ENCODE measurements around the gene SNCG.
"Not testable (repeated sequence)": the region's sequence is repeated elsewhere in the genome, so short reads cannot be mapped to it uniquely, and the experiment has no call there.

SNCG gene

DNA sequence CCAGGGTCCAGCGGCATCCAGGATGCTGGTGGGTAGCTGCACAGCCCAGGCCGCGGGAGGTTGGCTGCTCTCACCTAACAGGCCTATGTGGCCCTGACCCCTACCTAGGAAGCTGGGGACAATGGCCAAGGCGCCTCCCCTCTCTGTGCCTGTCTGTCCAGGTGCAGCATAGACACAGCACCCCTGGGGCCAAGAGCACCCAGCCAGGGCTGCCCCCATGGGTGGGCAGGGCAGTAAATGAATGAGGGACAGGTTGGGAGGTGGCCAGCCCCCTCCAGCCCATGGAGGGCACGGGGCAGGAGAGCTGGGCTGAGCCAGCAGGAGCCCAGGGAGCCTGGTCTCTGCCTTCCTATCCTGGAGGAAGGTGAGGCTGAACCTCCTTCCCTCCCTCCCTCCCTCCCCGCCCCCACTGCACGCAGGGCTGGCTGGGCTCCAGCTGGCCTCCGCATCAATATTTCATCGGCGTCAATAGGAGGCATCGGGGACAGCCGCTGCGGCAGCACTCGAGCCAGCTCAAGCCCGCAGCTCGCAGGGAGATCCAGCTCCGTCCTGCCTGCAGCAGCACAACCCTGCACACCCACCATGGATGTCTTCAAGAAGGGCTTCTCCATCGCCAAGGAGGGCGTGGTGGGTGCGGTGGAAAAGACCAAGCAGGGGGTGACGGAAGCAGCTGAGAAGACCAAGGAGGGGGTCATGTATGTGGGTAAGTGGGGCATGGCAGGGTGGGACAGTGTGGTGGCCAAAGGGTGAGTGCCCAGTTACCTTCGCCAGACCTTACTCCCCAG is at the start of gene SNCG:
TSS of gene SNCG (plus strand) at position 484 of the 785 bp plus-strand sequence. CDS start at position 583, 99 bp downstream.
- Mint-ChIP-seq H3K9me3 (no peaks in the 10 kb centered on the region), H3K4me3 (no peak within 1 kb of the TSS), H3K27me3 (no peaks in the 10 kb centered on the region), H3K36me3 (ENCODE audit: low read depth) (no peaks in the 10 kb centered on the region), H3K4me1 (ENCODE audit: low read depth) (no peaks in the 10 kb centered on the region), H3K27ac (no peak within 1 kb of the TSS)

DNA sequence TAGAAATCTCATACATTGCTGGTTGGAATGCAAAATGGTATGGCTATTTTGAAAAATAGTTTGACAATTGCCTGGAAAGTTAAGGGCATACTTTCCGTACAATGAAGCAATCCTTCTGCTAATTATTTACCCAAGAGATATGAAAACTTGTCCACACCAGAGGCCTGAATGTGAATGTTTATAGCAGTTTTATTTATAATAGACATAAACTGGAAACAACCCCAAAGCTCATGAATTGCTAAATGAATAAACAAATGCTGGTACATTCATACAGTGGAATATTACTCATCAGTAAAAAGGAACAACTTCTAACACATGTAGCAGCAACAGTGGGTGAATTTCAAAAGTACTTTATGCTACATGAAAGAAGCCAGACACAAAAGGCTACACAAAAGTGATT is 43.7 kb upstream of the SNCG start:
- Mint-ChIP-seq H3K27me3 (no peaks in the 10 kb centered on the region), H3K27ac (no peak overlapping the region), H3K4me1 (ENCODE audit: low read depth) (no peaks in the 10 kb centered on the region), H3K9me3 (no peaks in the 10 kb centered on the region), H3K4me3 (no peak overlapping the region), H3K36me3 (ENCODE audit: low read depth) (peaks cover 12% of the 10 kb centered on the region)

DNA sequence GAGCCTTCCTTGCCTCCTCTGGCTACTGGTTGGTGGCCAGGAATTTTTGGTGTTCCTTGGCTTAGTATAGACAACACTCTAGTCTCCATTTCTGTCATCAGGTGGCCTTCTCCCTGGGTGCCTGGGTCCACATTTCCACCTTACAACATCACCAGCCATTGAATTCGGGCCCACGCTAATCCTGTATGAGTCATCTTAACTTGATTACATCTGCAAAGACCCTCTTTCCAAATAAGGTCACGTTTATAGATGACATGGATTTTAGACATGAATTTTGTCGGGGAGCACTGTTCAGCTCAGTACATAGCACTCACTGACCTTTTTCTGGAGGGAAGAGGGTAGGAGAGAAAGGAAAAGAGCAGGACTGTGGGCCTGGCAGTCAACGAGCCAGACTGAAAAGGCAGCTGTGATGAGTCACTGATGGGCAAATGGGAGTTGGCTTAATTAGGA is 40.4 kb upstream of the SNCG start:
- no peaks in the 10 kb centered on the region for H3K4me1 Mint-ChIP-seq (ENCODE audit: low read depth)
- H3K27me3 Mint-ChIP-seq, result no peaks in the 10 kb centered on the region
- H3K27ac Mint-ChIP-seq, result no peak overlapping the region
- no peaks in the 10 kb centered on the region for H3K9me3 Mint-ChIP-seq
- H3K36me3 Mint-ChIP-seq (ENCODE audit: low read depth), result peaks cover 20% of the 10 kb centered on the region
- no peak overlapping the region for H3K4me3 Mint-ChIP-seq

DNA sequence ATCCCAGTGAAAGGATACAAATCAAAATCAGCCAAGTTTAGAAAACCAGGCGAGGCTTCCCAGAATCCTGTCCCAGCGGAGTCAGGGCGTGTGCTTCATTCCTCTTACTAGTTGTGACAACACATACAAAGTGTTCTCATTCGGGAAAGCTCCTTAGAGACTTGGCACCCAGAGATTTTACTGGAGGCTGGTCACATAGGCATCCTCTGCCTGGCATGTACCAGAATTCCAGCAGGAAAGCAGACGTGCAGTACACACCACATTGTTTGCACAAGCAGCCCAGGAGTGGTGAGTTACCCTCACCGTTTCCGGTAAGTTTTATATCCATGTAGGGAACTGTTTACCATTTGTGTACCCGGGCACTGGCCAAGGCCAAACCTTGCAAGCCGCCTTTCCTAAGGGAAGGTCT is 35.8 kb upstream of the SNCG start:
- H3K36me3 Mint-ChIP-seq (ENCODE audit: low read depth), result peaks cover 10% of the 10 kb centered on the region
- H3K27ac Mint-ChIP-seq, result no peak overlapping the region
- H3K4me1 Mint-ChIP-seq (ENCODE audit: low read depth), result no peaks in the 10 kb centered on the region
- H3K4me3 Mint-ChIP-seq, result no peak overlapping the region
- H3K9me3 Mint-ChIP-seq, result no peaks in the 10 kb centered on the region
- no peaks in the 10 kb centered on the region for H3K27me3 Mint-ChIP-seq

DNA sequence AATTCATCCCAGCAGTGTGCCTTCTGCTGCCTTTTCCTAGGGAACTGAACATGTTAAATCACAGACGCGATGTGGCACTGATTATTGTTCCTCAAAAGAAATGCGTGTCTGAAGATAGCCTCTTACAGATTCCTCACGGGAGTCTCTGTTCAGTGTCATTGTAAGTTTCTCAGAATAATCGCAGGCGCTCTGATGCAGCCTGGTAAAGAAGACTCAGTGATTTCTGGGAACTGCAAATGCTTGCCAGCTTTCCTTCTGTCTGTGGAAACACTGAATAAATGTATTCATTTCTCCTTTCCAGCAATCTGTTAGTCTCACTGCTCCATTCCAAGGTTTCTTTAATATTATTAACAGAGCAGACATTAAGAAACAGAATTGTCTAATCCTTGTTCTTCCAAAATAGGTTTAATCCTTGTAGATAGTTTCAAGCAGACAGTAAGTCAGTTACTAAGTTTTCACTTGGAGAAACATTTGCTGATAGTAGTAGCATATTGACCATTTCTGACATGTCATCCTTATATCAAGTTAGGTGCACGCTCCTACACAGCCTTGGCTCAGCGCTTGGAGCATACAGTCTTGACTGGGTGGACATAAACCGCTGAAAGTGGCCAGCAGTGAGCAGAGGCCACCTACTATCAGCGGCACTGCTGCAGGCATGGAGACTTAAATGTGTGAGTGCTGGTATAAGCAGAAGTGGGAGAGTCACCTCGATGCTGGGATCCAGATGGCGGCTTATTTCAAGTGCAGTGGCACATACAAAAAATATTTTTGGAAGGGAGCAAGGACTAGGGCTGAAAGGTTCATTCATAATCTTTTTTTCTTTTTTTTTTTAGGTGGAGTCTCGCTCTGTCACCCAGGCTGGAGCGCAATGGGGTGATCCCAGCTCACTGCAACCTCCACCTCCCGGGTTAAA is 28.7 kb upstream of the SNCG start:
- no peak overlapping the region for H3K27ac Mint-ChIP-seq
- no peaks in the 10 kb centered on the region for H3K36me3 Mint-ChIP-seq (ENCODE audit: low read depth)
- no peak overlapping the region for H3K4me3 Mint-ChIP-seq
- no peaks in the 10 kb centered on the region for H3K9me3 Mint-ChIP-seq
- H3K27me3 Mint-ChIP-seq, result no peaks in the 10 kb centered on the region
- H3K4me1 Mint-ChIP-seq (ENCODE audit: low read depth), result peaks cover 9% of the 10 kb centered on the region

DNA sequence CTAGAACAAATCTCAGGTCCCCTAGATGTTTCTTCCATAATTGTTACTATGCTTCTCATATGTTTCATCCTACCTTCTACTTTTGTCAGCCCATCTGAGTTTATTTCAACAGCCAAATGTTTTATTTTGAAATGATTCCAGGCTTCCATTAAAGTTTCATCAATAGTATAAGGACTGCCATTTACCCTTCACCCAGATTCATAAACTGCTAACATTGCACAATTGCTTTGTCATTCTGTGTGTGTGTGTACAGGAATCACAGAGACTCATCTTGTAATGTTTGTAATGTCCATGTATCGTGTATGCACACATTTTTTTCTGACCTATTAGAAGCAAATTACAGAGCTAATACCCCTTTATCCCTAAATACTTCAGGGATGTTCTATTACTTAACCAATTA is 26.5 kb upstream of the SNCG start:
- no peaks in the 10 kb centered on the region for H3K36me3 Mint-ChIP-seq (ENCODE audit: low read depth)
- H3K4me1 Mint-ChIP-seq (ENCODE audit: low read depth), result peaks cover 9% of the 10 kb centered on the region
- no peak overlapping the region for H3K4me3 Mint-ChIP-seq
- H3K27ac Mint-ChIP-seq, result no peak overlapping the region
- H3K27me3 Mint-ChIP-seq, result no peaks in the 10 kb centered on the region
- H3K9me3 Mint-ChIP-seq, result no peaks in the 10 kb centered on the region

DNA sequence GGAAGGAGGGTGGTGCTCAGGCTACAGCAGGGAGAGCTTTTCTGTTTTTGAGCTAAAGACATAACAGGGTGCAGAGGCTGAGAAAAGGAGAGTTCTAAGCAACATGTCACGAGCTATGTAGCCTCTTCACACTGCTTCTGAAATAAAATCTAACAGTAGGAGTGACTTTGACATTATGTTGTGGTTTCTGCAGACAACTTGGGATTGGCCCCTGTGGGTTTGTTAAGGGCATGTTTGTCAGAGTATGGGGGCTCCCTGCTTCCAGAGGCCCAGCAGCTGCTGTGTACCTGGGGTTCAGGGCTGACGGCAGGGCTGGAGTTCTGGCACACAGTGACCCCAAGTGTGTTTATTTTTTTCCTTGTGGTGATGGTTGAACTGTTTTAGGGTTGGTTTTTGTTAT is 25.7 kb upstream of the SNCG start:
- Mint-ChIP-seq H3K4me1 (ENCODE audit: low read depth) (peaks cover 9% of the 10 kb centered on the region), H3K27me3 (no peaks in the 10 kb centered on the region), H3K27ac (peak overlapping the region; percentile 61), H3K36me3 (ENCODE audit: low read depth) (no peaks in the 10 kb centered on the region), H3K4me3 (no peak overlapping the region), H3K9me3 (no peaks in the 10 kb centered on the region)

DNA sequence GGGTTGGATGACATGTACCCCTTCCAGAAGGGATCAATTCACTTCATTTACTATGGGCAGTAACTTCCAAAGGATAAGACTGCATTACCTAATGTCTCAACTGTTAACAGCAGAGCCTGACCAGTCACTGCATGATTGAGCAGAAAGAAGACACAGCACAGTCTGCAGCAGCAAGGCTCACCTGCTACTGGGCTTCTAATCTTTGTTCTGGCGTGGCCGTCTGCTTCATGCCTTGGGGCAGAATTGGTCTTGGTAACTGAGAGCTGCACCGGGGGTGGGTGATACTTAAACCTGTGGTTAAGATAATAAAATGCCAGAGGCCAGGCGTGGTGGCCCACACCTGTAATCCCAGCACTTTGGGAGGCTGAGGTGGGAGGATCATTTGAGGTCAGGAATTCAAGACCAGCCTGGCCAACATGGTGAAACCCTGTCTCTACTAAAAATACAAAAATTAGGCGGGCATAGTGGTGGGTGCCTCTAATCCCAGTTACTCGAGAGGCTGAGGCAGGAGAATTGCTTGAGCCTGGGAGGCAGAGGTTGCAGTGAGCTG is 24.2 kb upstream of the SNCG start:
- not testable (repeated sequence) for H3K27me3 Mint-ChIP-seq; H3K9me3 Mint-ChIP-seq; H3K36me3 Mint-ChIP-seq (ENCODE audit: low read depth); H3K27ac Mint-ChIP-seq; H3K4me3 Mint-ChIP-seq; H3K4me1 Mint-ChIP-seq (ENCODE audit: low read depth)

DNA sequence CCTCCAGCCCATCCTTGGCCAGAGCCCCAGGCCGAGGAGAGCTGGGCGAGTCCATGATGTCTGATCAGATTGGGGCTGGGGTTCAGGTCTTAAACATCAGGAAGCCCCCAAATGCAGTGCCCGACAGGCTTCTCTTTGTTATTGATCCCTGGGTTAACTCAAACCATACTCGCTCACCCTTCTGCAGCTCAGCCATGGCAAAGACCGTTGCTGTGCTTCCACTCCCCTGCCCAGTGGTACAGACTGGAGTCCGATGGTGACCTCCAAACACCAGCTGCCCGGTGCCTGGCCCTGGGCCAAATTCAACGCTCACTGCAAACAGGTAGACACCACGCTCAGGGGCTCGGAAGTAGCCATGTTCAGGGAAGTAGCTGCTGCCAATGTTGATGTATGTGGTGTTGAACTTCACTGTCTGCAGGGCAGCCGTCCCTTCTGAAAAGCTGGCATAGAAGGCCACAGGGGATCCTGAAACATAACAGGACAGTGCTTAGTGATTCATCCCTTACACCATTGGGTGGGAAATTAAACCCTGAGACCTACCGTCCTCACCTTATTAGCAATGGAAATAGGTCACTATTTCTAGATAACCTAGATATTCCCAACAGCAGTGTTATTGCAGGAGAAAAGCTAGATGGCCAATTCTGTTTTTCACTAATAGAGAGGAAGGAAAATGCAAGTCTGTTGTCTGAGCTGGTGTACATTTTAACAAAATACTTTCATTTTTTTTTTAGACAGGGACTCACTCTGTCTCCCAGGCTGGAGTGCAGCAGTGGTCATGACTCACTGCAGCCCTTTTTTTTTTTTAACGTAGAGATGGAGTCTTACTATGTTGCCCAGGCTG is 21.5 kb upstream of the SNCG start:
- H3K9me3 Mint-ChIP-seq, result no peaks in the 10 kb centered on the region
- H3K27me3 Mint-ChIP-seq, result no peaks in the 10 kb centered on the region

DNA sequence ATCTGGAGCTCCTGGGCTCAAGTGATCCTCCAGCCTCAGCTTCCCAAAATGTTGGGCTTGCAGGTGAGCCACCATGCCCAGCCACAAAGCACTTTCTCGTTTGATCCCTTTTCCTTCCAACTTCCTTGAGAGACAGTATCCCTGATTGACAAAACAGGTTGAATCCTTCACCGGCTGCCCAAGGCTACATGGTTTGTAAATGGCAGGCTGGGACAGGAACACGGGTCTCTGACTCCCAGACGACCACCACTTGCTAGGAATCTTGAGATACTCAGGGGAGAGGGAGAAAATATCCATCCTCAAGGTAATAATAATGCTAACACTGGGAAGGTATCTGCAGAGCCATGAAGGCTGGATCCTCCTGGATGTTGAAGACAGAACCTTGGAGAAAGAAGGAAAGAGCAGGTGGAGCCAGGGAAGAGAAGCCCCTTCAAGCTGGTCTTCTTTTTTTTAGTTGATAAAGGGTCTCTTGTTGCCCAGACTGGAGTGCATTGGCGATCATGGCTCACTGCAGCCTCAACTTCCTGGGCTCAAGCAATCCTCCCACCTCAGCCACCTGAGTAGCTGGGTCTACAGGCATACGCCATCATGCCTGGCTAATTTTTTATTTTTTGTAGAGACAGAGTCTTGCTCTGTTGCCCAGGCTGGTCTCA is 20.8 kb upstream of the SNCG start:
- no peak overlapping the region for H3K4me3 Mint-ChIP-seq
- H3K27me3 Mint-ChIP-seq, result no peaks in the 10 kb centered on the region
- no peak overlapping the region for H3K27ac Mint-ChIP-seq
- peaks cover 6% of the 10 kb centered on the region for H3K4me1 Mint-ChIP-seq (ENCODE audit: low read depth)
- no peaks in the 10 kb centered on the region for H3K36me3 Mint-ChIP-seq (ENCODE audit: low read depth)
- no peaks in the 10 kb centered on the region for H3K9me3 Mint-ChIP-seq

More for the DNA sequence above, 21.5 kb upstream of the SNCG start:
- peaks cover 9% of the 10 kb centered on the region for H3K4me1 Mint-ChIP-seq (ENCODE audit: low read depth)
- no peak overlapping the region for H3K4me3 Mint-ChIP-seq
- H3K27ac Mint-ChIP-seq, result no peak overlapping the region
- H3K36me3 Mint-ChIP-seq (ENCODE audit: low read depth), result no peaks in the 10 kb centered on the region

DNA sequence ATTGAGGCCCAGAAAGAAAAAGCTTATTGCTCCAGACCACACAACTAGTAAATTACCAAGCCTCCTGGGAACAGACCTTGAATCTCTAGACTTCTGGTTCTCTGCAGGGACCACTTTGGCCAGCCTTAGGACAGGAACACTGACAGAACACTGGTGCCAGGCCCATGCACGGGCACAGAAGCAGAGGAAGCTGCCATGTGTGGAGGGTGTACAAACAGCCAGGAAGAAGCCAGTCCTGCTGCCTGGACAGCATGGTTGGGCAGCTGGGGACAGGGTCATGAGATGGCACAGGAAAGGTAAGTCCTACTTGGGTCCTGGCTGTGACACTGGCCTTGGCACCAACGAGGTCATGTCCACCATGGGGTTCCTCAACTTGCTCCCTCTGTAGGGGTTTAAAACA is 20.1 kb upstream of the SNCG start:
- Mint-ChIP-seq H3K4me3 (no peak overlapping the region), H3K4me1 (ENCODE audit: low read depth) (no peaks in the 10 kb centered on the region), H3K27ac (no peak overlapping the region), H3K9me3 (no peaks in the 10 kb centered on the region), H3K27me3 (no peaks in the 10 kb centered on the region), H3K36me3 (ENCODE audit: low read depth) (no peaks in the 10 kb centered on the region)

DNA sequence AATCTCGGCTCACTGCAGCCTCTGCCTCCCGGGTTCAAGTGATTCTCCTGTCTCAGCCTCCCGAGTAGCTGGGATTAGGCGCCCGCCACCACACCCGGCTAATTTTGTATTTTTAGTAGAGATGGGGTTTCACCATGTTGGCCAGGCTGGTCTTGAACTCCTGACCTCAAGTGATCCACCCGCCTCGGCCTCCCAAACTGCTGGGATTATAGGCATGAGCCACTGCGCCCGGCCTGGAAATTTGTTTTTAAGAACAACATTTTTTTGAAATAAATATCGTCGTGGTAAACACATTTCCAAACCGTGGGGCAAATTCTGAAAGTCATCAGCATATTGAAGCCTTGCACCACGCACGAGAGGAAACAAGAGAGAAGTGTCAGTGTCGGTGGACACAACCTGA is 18.3 kb upstream of the SNCG start:
- H3K27ac Mint-ChIP-seq; H3K9me3 Mint-ChIP-seq; H3K27me3 Mint-ChIP-seq; H3K36me3 Mint-ChIP-seq (ENCODE audit: low read depth); H3K4me3 Mint-ChIP-seq; H3K4me1 Mint-ChIP-seq (ENCODE audit: low read depth): not testable (repeated sequence)

DNA sequence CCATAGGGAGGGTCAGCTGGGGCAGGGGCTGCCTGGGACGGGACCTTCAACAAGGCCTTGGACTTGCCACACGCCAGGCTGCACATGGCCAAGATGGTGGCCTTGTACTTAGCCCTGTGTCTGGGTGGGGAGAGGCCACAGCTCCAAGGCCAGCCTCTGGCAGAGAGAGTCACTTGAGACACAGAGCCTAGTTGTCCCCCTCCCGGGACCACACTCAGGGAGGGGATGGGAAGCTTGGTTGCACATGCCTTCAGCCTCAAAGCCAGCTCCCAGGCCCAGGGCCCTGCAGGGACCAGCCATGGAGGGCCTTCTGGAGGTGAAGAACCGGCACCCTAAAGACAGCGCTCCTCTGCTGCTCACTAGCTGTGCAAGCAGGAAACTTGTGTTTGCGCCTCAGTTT is 17.7 kb upstream of the SNCG start:
- H3K4me3 Mint-ChIP-seq, result no peak overlapping the region
- H3K9me3 Mint-ChIP-seq, result no peaks in the 10 kb centered on the region
- H3K4me1 Mint-ChIP-seq (ENCODE audit: low read depth), result no peaks in the 10 kb centered on the region
- H3K27me3 Mint-ChIP-seq, result no peaks in the 10 kb centered on the region
- H3K36me3 Mint-ChIP-seq (ENCODE audit: low read depth), result no peaks in the 10 kb centered on the region
- H3K27ac Mint-ChIP-seq, result no peak overlapping the region

DNA sequence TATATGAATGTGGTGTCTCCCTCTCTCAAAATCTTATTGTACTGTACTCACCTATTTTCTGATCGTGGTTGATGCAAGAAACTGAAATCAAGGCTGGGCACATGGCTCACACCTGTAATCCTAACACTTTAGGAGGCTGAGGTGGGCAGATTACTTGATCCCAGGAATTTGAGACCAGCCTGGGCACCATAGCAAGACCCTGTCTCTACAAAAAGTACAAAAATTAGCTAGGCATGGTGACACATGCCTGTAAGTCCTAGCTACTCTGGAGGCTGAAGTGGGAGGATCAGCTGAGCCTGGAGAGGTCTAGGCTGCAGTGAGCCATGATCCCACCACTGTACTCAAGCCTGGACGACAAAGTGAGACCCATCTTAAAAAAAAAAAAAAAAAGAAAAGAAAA is 17.0 kb upstream of the SNCG start:
- Mint-ChIP-seq H3K27ac (no peak overlapping the region), H3K4me1 (ENCODE audit: low read depth) (no peaks in the 10 kb centered on the region), H3K9me3 (no peaks in the 10 kb centered on the region), H3K36me3 (ENCODE audit: low read depth) (no peaks in the 10 kb centered on the region), H3K4me3 (no peak overlapping the region), H3K27me3 (no peaks in the 10 kb centered on the region)
